Body of pancreas (tissue), 4 donors: ENCODE results near the gene DLG2.

Experiments used
- POLR2A ChIP-seq, 3 donors: fragments of 450-650 bp; IDR thresholded peaks; one replicate each; pipeline ENCODE4 v1.6.1; 2016; ENCODE audit warnings: antibody characterized with exemption in 3 of 3, mild to moderate bottlenecking in 2 of 3
- TF ChIP-seq, protein P1 (sequence below), 7 experiments: fragments of 450-650 bp in 4 of 7; fragments of 200-600 bp in 3 of 7; sonication (generic) in 3 of 7; IDR thresholded peaks; one replicate each; pipeline ENCODE4 v1.5.1; 2016 to 2019; ENCODE audit warnings: antibody characterized with exemption in 7 of 7

DNA sequence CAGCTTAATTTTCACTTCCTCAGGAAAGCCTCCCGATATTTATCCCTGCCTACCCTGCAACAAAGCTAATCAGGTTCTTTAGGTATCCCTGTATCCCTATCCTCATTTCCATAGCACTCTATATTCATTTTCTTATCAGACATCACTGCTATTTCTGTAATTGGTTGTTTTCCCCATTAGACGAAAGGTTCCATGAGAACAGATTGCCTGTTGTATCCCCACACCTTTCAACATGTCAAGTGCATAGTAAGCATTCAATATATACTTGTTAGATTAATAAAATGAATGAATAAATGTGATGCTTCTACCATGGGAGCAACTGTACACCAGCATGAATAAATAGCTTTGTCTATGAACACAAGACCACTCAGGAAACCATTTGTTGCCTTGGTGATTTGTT, 499.8 kb downstream of the DLG2 start:
- TF ChIP-seq, protein P1, sequence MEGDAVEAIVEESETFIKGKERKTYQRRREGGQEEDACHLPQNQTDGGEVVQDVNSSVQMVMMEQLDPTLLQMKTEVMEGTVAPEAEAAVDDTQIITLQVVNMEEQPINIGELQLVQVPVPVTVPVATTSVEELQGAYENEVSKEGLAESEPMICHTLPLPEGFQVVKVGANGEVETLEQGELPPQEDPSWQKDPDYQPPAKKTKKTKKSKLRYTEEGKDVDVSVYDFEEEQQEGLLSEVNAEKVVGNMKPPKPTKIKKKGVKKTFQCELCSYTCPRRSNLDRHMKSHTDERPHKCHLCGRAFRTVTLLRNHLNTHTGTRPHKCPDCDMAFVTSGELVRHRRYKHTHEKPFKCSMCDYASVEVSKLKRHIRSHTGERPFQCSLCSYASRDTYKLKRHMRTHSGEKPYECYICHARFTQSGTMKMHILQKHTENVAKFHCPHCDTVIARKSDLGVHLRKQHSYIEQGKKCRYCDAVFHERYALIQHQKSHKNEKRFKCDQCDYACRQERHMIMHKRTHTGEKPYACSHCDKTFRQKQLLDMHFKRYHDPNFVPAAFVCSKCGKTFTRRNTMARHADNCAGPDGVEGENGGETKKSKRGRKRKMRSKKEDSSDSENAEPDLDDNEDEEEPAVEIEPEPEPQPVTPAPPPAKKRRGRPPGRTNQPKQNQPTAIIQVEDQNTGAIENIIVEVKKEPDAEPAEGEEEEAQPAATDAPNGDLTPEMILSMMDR (IDR thresholded peaks at IDR 0.05): no peak
- no peak for TF ChIP-seq POLR2A (IDR thresholded peaks at IDR 0.05)
